ENCODE data around the gene GNB1L. TPM values are rescaled to one million over a fixed set of nuclear protein-coding genes. Genes with fewer than 3 reads are reported as not detected.

GNB1L gene
- polyA plus RNA-seq, 1 experiment, result 3.6 TPM

DNA sequence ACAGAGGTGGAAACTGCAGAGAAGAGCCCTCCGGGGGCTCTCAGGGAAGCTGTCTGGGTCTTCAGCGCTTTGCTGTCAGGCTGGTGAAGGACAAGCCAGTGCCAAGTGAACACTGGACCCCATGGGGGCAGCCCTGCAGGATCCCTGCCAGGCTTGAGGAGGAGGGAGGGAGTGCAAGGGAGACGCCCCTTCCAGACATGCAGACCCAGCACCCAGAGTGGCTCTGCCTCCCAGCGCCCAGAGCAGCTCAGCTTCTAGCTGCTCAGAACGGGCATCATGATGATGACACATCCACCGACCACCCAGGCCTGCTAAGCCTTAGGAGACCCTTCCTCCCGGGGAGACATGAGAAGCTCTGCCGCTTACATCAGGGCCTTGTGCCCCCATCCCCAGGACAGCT is 54.4 kb downstream of the GNB1L start:
- ChIA-PET CTCF (interaction anchor here (0.6 to 3.6 kb wide), 14 partner anchors 9 to 152 kb away, joined by 3 to 13 read pairs (median 4); no protein-coding TSS in a partner anchor), POLR2A (no interaction called here)
- Histone ChIP-seq H3K36me3 (ENCODE audit: control insufficient read depth, insufficient read depth, low read length) (peaks cover 1% of the 10 kb centered on the region; the same call in 1 of the 2 replicates), H3K4me3 (ENCODE audit: low read depth, low read length) (no peak overlapping the region), H3K27me3 (ENCODE audit: control insufficient read depth, insufficient read depth, low read length) (no peaks in the 10 kb centered on the region)
- DNase-seq (ENCODE audit: low read depth), result no peak
- TF ChIP-seq CTCF (IDR thresholded peaks at IDR 0.05; ENCODE audit: insufficient read depth, low read depth, low read length), result no peak

DNA sequence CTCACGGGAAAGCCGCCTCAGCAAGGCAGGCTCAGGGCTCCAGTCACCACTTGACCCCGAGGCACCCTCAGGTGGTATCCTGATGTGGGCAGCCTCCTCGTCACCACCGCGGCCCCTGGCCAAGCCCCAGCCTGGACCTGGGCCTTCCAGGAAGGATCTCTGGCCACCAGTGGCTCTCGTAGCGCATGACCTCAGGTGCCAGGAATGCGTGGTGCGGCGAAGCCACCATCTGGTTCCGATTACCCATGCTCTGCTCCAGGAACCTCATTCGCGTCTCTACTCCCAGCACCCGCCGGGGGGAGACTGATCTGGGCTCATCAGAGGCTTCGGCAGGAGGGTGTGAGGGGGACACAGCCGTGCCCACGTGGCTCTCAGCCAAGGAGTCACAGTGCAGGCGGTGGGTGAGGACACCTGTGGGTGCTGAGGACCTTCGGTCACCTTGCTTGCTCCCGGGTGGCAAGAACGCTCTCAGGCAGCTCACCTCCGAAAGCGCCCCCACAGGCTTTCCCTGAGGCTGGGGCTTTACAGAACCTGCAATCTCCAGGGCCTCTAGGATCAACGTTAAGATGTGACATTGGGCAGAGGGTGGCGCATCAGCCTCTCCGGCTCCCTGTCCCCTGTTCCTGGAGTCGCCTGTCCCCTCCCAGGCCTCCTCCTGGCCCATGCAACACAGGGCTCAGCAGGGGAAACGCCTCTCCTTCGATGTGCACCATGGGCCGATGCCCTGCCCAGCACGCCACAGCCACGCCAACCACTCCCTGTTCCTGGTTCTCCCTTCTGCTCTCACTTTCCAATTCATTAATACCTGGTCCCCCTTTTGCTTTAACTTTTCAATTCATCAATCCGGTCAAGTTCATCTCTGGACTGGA is 55.1 kb downstream of the GNB1L start:
- CTCF ChIA-PET, result interaction anchor here (0.9 to 3.6 kb wide), 11 partner anchors 8 to 153 kb away, joined by 3 to 13 read pairs (median 5); no protein-coding TSS in a partner anchor
- 0 out of 2 replicates have a peak, but pooled peaks cover 1% of the 10 kb centered on the region for H3K36me3 ChIP-seq (ENCODE audit: control insufficient read depth, insufficient read depth, low read length)
- no peaks in the 10 kb centered on the region for H3K27me3 ChIP-seq (ENCODE audit: control insufficient read depth, insufficient read depth, low read length)
- peak; percentile 92 for DNase-seq (ENCODE audit: low read depth)
- POLR2A ChIA-PET, result interaction anchor here (0.6 kb wide), 1 partner anchor 55 kb away, joined by 3 read pairs; the partner anchor contains the start of genes GNB1L and RTL10
- no peak overlapping the region for H3K4me3 ChIP-seq (ENCODE audit: low read depth, low read length)
- TF ChIP-seq CTCF (IDR thresholded peaks at IDR 0.05; ENCODE audit: insufficient read depth, low read depth, low read length), result peak; percentile 36

DNA sequence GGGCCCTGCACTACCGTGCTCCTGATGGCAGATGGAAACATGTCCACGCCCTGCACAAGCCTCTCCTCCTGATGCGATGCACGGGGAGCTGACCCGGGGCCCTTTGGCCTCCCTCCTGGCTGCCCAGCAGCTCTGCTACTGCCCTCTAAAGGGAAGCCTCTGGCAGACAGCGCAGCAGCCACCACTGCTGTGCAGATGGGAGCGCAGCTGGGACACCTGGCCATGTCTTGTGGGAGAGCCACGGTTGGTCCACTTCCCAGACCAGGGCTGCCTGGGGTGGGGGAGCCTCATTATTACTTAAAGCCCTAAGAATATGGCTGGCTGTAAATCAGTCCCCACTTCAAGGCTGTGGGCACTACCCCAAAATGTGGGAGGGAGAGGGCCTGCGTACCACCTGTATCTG is 55.8 kb downstream of the GNB1L start:
- POLR2A ChIA-PET, result interaction anchor here (0.6 kb wide), 1 partner anchor 56 kb away, joined by 3 read pairs; the partner anchor contains the start of genes GNB1L and RTL10
- no peak for DNase-seq (ENCODE audit: low read depth)
- CTCF ChIA-PET, result interaction anchor here (0.8 to 3.6 kb wide), 6 partner anchors 9 to 64 kb away, joined by 3 to 13 read pairs (median 3); no protein-coding TSS in a partner anchor
- Histone ChIP-seq H3K36me3 (ENCODE audit: control insufficient read depth, insufficient read depth, low read length) (0 out of 2 replicates have a peak, but pooled peaks cover 1% of the 10 kb centered on the region), H3K27me3 (ENCODE audit: control insufficient read depth, insufficient read depth, low read length) (no peaks in the 10 kb centered on the region), H3K4me3 (ENCODE audit: low read depth, low read length) (no peak overlapping the region)
- TF ChIP-seq CTCF (IDR thresholded peaks at IDR 0.05; ENCODE audit: insufficient read depth, low read depth, low read length), result 0 out of 2 replicates have a peak, but pooled peaks have one; percentile 16

- CTCF ChIA-PET, result interaction anchor here (0.8 to 3.6 kb wide), 6 partner anchors 9 to 63 kb away, joined by 3 to 13 read pairs (median 3); no protein-coding TSS in a partner anchor
- Histone ChIP-seq H3K4me3 (ENCODE audit: low read depth, low read length) (no peak overlapping the region), H3K27me3 (ENCODE audit: control insufficient read depth, insufficient read depth, low read length) (no peaks in the 10 kb centered on the region), H3K36me3 (ENCODE audit: control insufficient read depth, insufficient read depth, low read length) (0 out of 2 replicates have a peak, but pooled peaks cover 1% of the 10 kb centered on the region)
- DNase-seq (ENCODE audit: low read depth), result no peak
- POLR2A ChIA-PET, result no interaction called here
- no peak for TF ChIP-seq CTCF (IDR thresholded peaks at IDR 0.05; ENCODE audit: insufficient read depth, low read depth, low read length)
Observed at GRCh38 chr22:19798003-19798665, 56.5 kb downstream of the GNB1L start.

All from BJ (cell line).